ENCODE measurements around the gene SH3BGRL2. TPM values are rescaled to one million over a fixed set of nuclear protein-coding genes. Genes with fewer than 3 reads are reported as not detected.

Gene SH3BGRL2
- total and polyA plus RNA-seq, 2 experiments from 2014 or later, result 8.4 to 24.5 TPM

DNA sequence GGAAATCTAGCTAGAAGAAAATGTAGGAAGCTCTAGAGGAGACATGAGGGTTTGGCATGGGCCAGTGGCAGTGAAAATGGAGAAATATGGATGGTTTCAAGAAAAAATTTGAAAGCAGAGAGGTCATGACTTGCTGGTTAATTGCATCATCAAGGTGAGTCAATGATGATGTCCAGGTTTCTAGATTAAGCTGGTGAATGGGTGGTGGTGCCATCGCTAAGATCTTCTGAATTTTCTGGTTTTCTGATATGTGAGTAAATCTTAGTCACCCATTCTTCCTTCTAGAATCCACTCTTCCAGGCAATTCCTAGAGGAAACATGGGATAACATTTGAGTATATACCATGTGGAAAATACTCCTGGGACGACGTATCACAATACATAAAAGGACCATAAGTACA lies 25.0 kb downstream of the SH3BGRL2 start:
- no peak overlapping the region for H2AFZ ChIP-seq
- ATAC-seq (no peak), DNase-seq (ENCODE audit: low spot score) (no peak)
- no peaks in the 10 kb centered on the region for H3K36me3 ChIP-seq (ENCODE audit: insufficient read depth)
- no peak for TF ChIP-seq ZNF114 (CRISPR knock-in tag; IDR thresholded peaks at IDR 0.05)
- no peak for TF ChIP-seq NANOG (IDR thresholded peaks at IDR 0.05; ENCODE audit: borderline replicate concordance)
- no peak for TF ChIP-seq STAT1 (IDR thresholded peaks at IDR 0.05; ENCODE audit: unreplicated experiment)
- TF ChIP-seq CREB1 (CRISPR knock-in tag; IDR thresholded peaks at IDR 0.05; ENCODE audit: low read depth), result no peak
- no peak for TF ChIP-seq ZNF462 (CRISPR knock-in tag; IDR thresholded peaks at IDR 0.05)
- TF ChIP-seq CTCF (conservative IDR thresholded peaks at IDR 0.05; ENCODE audit: low read depth in 2 of 2), result no peak
- TF ChIP-seq, protein P1, sequence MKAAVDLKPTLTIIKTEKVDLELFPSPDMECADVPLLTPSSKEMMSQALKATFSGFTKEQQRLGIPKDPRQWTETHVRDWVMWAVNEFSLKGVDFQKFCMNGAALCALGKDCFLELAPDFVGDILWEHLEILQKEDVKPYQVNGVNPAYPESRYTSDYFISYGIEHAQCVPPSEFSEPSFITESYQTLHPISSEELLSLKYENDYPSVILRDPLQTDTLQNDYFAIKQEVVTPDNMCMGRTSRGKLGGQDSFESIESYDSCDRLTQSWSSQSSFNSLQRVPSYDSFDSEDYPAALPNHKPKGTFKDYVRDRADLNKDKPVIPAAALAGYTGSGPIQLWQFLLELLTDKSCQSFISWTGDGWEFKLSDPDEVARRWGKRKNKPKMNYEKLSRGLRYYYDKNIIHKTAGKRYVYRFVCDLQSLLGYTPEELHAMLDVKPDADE (IDR thresholded peaks at IDR 0.05), result no peak
- no peak for TF ChIP-seq REST (IDR thresholded peaks at IDR 0.05; ENCODE audit: unreplicated experiment)
- no peak for TF ChIP-seq JUNB (IDR thresholded peaks at IDR 0.05; ENCODE audit: unreplicated experiment)
- TF ChIP-seq EZH2phosphoT487 (IDR thresholded peaks at IDR 0.05; ENCODE audit: unreplicated experiment), result no peak
- TF ChIP-seq ZNF331 (CRISPR knock-in tag; IDR thresholded peaks at IDR 0.05; ENCODE audit: low read depth), result no peak
- no peak for TF ChIP-seq EZH2 (IDR thresholded peaks at IDR 0.05; ENCODE audit: low read depth, unreplicated experiment)
- TF ChIP-seq POLR2AphosphoS5 (IDR thresholded peaks at IDR 0.05; ENCODE audit: low read depth), result no peak
- no peaks in the 10 kb centered on the region for H3K9me2 ChIP-seq (ENCODE audit: insufficient read depth)
- H3K4me3 ChIP-seq, result no peak overlapping the region
- Mint-ChIP-seq H3K9me3 (peaks cover 11% of the 10 kb centered on the region; the same call in 2 of the 3 replicates), H3K4me3 (no peak overlapping the region), H3K27ac (no peak overlapping the region), H3K4me1 (no peaks in the 10 kb centered on the region; the same call in 2 of the 3 replicates), H3K27me3 (ENCODE audit: insufficient read depth, low read depth, poor library complexity) (no peaks in the 10 kb centered on the region), H3K36me3 (ENCODE audit: low read depth) (peaks cover 7% of the 10 kb centered on the region; the same call in 2 of the 3 replicates)
- H3K27ac ChIP-seq (ENCODE audit: low read depth), result no peak overlapping the region
- no peaks in the 10 kb centered on the region for H3K4me1 ChIP-seq (ENCODE audit: insufficient read depth)
- H3K27me3 ChIP-seq (ENCODE audit: insufficient read depth), result no peaks in the 10 kb centered on the region
- H4K20me1 ChIP-seq (replicated peaks; ENCODE audit: insufficient read depth), result peaks cover 3% of the 10 kb centered on the region; the same call in 1 of the 2 replicates
- no peaks in the 10 kb centered on the region for H3F3A ChIP-seq (replicated peaks; ENCODE audit: low read depth)
- H3K79me2 ChIP-seq (replicated peaks; ENCODE audit: insufficient read depth), result peaks cover 6% of the 10 kb centered on the region; the same call in 1 of the 2 replicates
- H3K4me2 ChIP-seq, result no peak overlapping the region
